AG20443 (cell line): ENCODE measurements around the gene FBXO8.
"Not testable (repeated sequence)": the region's sequence is repeated elsewhere in the genome, so short reads cannot be mapped to it uniquely, and the experiment has no call there.

ENCODE experiments used
- DNase-seq: peaks from one replicate; pipeline ENCODE4 v3.0.0; 2012; ENCODE audit warnings: low spot score, mixed read lengths

The FBXO8 gene

DNA sequence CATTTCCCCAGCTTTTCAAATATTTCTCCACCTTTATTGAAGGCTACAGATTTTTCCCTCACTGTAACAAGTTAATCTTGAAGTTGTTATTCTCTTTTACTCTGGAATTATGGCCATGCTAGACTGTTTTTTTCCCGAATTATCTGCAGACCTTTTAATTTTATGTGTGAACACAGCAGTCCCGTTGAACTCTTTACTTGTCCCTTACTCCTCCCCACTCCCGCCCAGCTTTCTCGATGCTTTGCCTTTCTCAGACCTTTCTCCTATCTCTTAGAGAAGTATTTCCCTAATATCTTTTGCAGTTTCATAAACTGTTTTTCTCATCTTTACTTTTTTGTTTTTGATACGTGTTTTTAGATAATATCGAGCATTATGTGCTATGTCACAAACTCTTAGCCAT is 1.0 kb upstream of the FBXO8 start:
- peak; percentile 14 for DNase-seq

DNA sequence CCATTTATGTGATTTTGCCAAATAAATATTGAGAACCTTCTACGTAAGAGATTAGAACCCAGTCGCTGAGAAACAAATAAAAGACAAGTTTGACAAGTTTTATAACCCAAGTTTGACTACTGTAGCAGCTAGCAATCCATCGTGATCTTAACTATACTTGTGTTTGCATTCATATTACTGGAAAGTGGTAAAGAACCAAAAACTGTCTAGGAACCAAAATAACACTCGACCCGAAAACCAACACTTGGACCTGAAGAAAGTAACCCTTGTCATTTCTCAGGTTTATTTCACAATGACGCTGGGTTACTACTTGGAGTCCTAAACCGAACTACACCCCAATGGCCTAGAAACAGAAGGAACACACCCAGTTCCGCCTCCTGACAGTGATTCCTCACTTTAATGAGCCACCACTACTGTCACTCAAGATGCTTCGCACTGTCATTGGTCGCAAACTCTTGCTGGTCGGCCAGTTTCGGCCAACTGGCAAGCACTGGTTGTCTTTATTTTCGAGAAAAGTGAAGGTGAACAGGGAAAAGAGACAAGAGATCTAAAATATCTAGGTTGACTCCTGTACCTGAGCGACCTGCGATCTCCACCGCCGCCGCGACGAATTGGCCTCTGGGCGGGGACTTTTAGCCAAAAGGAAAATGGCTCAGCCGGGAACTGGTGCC is 496 bp downstream of the FBXO8 start:
- peak; percentile 91 for DNase-seq

DNA sequence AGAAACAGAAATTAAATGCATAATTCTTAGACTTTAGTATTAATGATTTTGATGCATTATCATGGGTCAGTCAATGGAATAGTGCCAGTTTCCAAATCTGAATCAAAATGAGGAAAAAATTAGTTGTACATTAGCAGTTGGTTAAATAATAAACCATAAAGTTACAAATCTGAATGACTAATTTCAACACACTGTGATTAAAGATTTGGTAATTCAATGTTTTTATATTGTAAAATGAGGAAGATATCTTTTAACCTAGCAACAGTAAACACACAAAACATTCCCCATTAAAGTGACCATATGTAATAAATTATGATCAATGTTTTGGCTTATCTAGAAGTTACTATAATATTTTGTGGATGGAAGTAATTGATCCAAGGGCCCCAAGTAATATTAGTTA is 1.6 kb downstream of the FBXO8 start:
- DNase-seq: no peak

DNA sequence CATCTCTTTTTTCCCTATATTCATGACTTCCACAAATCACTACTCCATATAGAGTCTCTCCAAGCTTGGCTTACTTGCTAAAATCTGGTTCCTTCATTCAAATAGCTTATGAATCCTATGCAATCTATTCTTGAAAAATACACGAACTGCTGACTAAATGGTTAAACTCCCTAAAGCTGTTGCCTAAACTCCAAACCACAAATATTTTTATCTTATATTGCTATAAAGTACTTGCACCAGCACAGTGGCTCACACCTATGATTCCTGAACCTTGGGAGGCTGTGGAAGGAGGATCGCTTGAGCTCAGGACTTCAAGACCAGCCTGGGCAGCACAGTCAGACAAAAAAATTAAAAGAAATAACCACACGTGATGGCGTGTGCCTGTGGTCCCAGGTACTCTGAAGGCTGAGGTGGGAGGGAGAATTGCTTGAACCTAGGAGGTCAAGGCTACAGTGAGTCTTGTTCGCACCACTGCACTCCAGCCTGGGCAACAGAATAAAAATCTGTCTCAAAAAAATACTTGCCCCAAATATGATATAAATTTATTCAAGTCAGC is 2.2 kb downstream of the FBXO8 start:
- DNase-seq: no peak

DNA sequence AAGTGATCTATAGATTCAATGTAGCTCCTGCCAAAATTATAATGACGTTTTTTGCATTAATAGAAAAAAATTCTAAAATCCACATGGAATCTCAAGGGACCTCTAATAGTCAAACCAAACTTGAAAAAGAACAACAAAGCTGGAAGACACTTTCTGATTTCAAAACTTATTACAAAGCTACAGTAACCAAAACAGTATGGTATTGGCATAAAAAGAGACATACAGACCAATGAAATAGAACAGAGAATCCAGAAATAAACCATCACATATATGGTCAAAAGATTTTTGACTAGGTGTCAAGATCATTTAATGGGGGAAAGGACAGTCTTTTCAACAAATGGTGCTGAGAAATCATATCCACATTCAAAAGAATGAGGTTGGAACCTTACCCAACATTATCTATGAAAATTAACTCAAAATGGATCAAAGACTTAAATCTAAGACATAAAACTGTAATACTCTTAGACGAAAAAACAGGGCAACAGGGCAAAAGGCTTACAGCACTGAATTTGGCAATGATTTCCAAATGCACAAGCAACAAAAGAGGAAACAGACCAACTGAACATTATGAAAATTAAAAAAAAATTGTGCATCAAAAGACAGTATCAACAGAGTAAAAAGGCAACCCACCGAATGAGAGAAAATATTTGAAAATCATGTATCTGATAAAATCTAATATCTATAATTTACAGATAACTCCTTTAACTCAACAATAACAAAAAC is 3.9 kb downstream of the FBXO8 start:
- no peak for DNase-seq

DNA sequence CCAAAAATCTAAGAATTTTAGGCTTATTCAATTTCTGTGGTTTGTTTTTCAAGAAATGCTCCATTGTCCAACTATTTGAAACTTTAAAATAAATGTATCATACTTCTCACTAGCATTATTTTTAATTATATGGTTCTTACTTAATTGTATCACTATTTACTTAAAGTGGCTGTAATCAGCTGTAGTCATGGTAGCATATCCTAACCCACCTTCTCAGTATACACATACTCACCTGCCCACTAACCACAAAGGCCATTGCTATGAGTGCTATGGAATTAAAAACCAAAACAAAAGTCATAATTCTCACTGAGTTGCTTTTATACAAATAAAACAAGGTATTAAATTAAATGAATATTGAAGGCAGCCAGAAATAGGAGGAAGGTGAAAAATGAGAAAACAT is 5.0 kb downstream of the FBXO8 start:
- DNase-seq: no peak

DNA sequence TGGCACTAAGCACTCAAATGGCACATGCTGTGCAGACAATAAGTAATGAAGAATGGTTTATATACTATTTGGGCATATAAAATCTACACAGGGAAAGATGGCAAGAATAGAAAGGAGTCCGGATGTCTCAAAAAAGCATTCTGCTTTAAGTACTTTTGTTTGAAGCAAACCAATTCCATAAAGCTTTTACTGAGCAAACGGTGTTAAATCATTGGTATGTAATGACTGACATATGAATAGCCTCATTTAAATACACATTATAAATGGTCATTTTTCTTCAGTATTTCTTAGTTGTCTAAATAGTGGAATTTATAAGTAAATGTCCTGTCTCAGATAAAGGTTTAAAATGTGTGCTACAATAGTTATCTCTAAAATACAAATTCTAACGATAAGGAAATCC is 6.0 kb downstream of the FBXO8 start:
- DNase-seq: no peak

DNA sequence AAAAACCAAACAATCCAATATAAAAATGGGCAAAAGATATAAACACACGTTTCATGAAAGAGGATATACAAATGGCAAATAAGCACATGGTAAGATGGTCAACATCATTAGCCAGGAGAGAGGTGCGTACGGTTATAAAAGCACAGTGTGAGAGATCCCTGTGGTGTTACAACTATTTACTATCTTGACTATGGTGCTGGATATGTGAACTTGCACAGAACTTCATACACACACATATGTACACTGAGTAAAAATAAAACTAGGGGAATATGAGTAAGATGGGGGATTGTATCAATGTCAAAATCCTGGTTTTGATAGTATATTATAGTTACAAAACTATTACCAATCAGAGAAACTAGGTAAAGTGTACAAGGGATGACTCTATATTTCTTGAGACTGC is 8.4 kb downstream of the FBXO8 start:
- no peak for DNase-seq

DNA sequence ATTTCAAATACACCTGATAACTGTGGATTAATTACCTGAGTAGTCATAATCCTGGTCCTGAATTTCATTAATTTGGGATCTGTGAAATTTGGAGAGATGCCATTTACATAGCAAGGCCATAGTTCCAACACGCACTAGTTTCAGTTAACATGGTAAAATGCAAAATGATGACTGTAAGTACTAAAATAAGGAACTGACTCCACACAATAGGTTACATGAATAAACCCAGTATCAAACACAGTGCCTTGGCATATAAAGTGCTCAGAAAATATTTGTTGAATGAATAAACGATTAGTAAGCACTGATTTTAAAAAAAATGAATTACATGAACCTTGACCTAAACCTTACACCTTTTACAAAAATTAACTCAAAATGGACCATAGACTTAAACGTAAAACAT is 9.0 kb downstream of the FBXO8 start:
- DNase-seq: no peak

DNA sequence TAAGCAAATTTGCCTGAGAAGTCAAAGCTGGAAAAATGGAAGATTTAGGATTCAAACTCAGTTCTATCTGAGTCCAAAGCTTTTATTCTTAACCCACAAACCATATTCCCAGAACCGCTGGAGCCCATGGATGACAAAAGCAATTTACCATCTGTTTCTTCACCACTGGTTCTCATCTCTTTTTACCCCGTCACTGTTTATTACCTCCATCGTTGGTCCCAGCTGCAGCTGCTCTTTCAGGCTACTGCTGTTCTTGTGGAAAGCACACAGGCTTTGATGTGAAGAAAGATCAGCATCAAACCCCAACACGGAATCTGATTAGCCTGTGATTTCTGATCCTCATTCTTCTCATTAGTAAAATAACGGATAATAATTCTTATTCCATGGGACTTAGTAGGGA is 9.5 kb downstream of the FBXO8 start:
- DNase-seq: no peak

DNA sequence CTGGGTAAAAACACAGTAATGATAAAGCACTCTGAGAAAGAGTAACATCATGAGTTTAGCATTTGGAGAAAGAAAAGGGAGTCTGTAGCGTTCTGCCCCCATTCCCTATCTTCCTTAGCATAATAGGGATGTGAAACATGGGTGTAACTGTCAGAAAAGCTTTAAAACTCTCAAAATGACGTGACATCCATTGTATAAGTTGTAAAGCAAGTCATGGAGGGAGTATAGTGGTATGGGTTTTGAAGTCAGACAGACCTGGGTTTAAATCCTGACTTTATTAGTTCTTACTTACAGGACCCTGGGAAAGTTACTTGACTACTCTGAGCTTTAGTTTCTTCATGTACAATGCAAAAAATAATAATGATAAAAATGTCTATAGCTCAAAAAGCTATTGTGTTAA is 17.1 kb downstream of the FBXO8 start:
- DNase-seq: no peak

DNA sequence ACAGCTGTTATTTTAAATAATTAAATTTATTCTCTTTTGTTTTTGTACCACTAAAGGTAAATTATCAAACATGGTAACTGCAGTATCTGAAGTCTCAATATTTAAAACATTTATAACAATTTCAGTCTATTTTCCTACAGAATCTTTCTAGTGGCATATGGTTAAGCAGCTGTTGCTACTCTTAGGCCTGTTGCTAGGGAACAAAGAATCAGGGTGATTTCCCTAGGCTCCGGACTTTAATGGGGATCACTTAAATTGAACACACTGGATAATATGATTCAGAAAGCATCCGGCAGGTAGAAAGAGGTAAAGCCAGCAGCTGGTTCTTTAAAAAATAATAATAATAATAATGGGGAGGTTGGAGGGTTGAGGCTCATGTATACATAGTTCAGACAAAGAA is 17.6 kb downstream of the FBXO8 start:
- no peak for DNase-seq

DNA sequence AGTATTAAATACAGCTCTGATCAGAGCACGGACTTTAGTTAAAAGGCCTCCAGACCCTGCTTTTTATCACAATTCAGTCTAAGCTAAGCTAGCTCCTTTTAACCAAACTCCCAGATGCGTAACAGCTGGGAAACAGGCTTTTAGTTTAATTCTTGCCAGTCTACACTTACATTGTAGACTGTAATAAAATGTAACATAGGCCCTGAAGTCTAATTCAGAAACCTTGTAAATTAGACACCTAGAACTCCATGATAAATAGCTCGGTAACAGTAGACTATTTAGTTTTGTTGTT is 20.1 kb downstream of the FBXO8 start:
- no peak for DNase-seq

DNA sequence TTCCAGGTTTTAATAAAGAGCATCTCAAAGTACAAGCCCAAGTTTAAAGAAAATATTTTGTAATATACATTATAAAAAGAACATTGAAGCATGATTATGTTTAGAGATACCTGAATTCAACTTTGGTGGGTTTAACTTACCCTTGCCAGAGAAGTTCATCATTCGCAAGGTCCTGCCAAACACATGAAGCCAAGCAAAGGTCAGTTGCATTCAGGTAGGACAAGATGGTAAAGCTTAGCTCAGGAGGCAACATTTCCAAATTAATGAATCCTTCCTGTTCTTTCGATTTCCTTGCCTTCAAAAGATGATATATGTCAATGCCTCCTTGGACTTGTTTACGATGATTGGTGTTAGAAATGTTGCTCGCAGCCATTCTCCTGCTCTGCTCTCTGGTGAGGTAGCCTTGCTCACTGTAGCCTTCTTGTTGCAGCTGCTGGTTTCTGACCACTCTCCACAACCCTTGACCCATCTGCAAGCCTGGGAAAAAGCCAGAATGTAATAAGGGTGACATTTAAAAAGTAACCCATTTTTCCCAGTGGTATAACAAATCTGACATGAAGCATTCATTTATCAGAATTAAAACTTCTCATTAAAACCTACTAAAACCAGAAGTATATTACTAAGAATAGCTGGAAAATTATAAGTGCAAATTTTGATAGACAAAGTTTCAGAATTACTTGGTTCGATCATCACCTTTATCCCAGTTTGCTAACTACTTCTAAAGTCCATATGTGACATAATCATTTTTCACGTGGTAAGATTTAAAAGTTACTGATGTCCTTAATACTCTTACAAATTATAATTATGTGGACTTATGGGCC is 20.6 kb downstream of the FBXO8 start:
- no peak for DNase-seq

DNA sequence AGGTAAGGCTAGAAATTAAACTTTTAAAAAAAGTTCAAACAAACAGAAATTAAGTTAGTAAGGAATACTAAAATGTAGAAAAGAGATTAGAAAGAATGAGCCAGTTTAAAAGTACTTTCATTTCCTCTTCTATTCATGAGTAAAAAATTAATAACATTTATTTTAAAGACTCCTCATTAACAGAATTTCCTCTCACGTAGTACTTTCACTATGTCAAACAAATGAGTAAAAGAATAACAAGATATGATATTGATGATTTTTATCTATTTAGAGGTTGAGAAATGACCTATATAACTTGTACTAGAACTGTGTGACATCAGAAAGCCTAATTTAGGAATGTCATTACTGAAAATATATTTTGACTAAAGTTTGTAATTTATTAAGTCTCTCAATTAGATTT is 22.0 kb downstream of the FBXO8 start:
- not testable (repeated sequence) for DNase-seq

DNA sequence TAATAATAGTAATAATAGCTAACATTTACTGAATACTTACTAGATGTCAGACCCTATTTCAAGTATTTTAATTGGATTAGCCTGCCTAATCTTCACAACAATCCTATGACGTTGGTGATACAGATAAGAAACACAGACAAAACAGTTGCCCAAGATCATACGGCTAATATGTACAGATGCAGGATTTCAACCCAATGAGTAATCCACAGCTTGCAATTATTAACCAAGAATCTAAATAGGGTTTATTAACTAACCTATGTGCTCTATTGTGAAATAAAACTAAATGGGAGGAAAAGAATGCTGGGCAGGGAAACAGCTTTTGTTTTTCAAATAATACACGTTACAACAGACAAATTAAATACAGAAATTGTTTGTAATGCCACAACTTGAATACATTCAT is 23.4 kb downstream of the FBXO8 start:
- peak; percentile 10 for DNase-seq

DNA sequence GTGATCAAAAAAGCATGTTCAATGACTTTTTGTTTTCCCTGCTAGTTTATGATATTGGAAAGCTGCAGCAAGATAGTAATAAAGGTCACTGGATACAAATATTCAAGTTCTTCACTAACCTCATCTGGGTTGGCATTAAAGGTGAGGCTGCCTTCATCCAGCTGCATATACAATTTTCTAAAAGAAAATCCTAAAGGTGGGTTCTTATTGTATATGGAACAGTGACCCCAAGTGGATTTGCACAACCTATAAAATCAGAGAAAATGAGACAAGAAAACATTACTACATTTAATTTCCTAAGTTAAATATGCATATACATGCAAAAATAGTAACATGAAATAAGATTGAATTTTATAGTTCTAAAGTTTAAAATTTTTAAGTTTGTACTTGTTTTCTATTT is 23.9 kb downstream of the FBXO8 start:
- DNase-seq: no peak

DNA sequence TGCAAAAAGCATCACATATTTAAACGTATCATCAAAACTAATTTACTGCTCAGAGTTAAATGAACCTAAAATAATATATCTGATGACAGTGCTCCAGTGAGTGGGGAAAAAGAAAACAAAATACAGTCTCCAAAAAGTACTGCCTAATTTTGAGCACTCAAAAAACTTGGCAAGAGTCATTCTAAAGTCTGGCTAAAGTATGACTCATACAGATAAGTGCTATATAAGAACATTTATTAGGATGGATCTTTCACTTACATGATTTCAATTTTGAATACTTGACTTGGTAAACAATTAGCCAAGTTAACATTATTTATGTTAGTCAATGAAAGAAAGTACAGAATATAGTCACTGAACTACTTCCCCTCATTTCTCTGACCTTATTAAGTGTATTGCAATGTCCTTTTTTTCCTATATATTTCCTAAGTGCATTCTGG is 27.2 kb downstream of the FBXO8 start:
- peak; percentile 14 for DNase-seq

DNA sequence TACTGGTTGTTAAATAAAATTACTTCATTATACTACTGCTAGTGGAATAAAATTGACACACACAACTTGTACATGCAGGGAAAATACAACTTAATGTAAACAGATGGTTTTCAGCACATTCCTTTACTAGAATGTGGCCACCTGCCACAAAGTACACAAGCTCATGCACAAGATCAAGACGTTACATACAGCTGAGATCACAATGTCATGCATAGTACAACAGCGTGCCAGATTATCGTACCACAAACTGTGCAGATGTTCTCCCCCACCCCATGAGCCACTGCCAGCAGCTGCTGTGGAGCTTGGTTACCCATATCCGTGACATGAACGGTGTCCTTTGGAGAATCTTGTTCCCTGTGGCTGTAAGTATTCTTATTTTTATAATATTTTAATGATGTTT is 27.7 kb downstream of the FBXO8 start:
- no peak for DNase-seq

DNA sequence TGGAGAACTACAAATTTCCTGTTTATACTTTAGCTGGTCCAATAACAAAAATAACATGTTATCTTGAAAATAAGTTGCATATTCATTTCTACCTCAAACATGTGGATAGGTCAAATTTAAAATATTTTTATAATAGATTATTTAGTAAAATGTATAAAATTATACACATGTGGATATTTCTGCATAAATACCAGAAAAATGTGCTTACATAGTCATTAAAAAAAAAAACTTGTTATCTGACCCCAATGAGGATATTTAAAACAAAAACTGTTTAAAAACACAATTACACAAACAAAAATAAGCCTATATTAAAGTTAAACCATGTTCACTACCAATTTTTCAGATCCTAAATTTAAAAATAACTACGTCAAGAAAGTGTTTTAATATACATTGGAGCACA is 28.1 kb downstream of the FBXO8 start:
- no peak for DNase-seq

DNA sequence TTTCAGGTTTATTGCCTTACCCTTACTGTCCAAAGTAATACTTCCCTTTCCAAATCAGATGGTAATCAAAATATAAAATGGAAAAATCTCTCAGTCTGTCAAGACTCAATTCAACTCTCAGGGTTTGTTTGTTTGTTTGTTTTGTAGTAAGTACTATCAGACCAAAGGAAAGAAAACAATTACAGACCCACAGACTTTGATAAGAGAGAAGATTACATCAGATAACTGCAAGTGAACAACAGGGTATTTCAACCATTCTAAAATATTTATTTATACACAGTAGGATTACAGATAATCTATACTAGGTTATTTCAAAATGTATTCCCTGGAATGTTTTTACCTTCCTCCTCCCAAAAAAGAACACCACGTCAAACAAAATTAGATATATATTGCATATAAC is 28.9 kb downstream of the FBXO8 start:
- no peak for DNase-seq

DNA sequence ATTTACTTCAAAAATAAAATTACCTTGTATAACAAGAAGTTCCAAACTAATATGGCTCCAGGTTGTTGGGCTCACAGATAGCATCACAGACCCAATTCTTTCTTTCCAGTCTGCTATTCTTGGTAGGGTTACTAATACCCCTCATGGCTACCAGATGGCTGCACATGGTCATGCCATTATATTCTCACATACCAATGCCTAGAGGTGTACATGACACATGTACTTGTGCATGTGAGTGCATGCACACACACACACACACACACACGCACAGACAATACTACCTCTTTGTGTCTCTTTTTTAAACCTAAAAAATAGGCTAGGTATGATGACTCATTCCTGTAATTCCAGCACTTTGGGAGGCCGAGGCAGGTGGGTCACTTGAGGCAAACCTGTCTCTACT is 31.1 kb downstream of the FBXO8 start:
- no peak for DNase-seq

DNA sequence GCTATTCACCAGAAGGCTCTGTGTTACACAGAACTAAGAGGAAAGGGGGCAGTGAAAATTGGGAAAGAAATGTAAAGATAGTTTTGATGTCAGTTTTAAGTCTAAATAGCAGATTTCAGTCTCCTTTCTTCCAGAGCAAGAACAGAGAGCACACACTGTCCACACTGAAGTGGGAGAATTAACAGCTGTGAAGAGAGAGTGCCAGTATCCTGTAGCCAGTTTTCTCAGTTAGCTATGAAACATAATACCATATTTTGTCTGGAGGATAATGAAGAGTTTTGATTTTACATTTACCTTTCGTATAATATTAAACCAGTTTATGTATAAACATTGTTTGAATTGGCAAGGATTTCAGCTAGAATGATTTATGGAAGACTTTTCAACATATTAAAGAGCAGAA is 35.1 kb downstream of the FBXO8 start:
- no peak for DNase-seq
